Gastroesophageal sphincter (tissue), 3 donors: ENCODE results near the gene ULK1.

Source experiments
- EP300 ChIP-seq: sonication (generic); formaldehyde crosslinking; IDR thresholded peaks from one replicate; pipeline ENCODE4 v1.6.1; 2017; ENCODE audit warnings: antibody characterized with exemption, mild to moderate bottlenecking
- TF ChIP-seq, protein P1 (sequence below), 4 experiments: fragments of 200-600 bp in 2 of 4; fragments of 450-650 bp in 2 of 4; sonication (generic) in 1 of 4; IDR thresholded peaks; one replicate each; pipeline ENCODE4 v1.5.1; 2017 to 2019; ENCODE audit warnings: antibody characterized with exemption in 4 of 4, mild to moderate bottlenecking in 2 of 4, moderate library complexity in 2 of 4

GRCh38 chr12:131915000-131915689 is 20.7 kb downstream of the ULK1 start:
- TF ChIP-seq EP300, result no peak
- TF ChIP-seq, protein P1, sequence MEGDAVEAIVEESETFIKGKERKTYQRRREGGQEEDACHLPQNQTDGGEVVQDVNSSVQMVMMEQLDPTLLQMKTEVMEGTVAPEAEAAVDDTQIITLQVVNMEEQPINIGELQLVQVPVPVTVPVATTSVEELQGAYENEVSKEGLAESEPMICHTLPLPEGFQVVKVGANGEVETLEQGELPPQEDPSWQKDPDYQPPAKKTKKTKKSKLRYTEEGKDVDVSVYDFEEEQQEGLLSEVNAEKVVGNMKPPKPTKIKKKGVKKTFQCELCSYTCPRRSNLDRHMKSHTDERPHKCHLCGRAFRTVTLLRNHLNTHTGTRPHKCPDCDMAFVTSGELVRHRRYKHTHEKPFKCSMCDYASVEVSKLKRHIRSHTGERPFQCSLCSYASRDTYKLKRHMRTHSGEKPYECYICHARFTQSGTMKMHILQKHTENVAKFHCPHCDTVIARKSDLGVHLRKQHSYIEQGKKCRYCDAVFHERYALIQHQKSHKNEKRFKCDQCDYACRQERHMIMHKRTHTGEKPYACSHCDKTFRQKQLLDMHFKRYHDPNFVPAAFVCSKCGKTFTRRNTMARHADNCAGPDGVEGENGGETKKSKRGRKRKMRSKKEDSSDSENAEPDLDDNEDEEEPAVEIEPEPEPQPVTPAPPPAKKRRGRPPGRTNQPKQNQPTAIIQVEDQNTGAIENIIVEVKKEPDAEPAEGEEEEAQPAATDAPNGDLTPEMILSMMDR (IDR thresholded peaks at IDR 0.05), result no peak
